Activated naive CD4-positive, alpha-beta T cell treated with Interleukin-2 at 50 U/mL for 16 hours (primary cell): ENCODE measurements around the gene ZNF44.

Experiments used
- DNase-seq: peaks from one replicate; pipeline ENCODE4 v3.0.0-alpha.2; 2020

Gene ZNF44

DNA sequence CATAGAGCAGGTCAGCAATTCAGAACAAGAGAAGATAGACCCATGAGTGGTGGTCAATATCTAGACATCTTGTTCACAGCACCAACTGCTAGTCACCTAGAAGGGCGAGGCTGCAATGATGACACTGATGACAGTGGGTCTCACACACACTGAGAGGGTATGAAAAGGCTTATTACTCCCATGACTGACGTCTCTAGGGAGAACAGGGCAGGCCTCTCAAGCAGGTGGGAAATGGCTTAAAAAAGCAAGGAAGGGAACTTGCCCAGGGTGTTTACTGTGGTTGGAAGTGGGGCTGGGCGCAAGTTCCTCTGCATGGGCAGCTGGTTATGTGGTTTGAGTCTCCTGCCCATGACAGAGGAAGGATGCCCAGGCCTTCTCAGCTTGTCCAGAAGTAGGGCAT lies 33.8 kb downstream of the ZNF44 start:
- DNase-seq, result no peak

- DNase-seq, result no peak
Observed at GRCh38 chr19:12260236-12260635, 34.4 kb downstream of the ZNF44 start.

DNA sequence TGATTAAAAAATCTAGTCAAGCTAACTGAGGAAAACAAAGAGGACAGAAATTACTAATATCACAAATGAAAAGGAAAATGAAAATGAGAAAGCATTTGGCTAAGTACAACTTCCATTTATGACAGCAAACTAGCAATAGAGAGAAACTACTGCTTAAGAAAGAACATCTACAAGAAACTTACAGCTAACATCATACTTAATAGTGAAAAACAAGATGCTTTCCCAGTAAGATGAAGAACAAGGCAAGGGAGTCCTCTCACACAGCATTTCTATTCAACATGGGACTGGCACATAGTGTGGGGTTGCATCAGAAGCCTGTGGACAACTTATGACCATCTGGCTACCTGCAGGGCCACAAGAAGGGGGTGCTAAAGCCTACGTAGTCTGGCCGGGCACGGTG lies 39.3 kb downstream of the ZNF44 start:
- DNase-seq, result no peak

DNA sequence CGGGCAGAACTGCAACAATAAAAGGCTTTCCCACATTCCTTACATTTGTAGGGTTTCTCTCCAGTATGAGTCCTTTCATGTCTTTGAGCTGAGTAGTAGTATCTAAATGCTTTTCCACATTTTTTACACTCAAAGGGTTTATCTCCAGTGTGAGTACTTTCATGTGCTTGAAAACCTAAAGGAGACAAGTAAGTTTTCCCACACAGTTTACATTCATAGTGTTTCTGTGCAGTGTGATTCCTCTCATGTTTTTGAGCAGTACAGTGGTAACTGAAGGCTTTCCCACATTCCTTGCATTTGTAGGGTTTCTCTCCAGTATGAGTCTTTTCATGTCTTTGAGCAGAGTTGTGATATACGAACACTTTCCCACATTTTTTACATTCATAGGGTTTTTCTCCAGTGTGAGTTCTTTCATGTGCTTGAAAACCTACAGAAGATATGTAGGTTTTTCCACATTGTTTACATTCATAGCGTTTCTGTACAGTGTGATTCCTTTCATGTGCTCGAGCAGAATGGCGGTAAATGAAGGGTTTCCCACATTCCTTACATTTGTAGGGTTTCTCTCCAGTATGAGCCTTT lies 47.0 kb downstream of the ZNF44 start:
- no peak for DNase-seq

DNA sequence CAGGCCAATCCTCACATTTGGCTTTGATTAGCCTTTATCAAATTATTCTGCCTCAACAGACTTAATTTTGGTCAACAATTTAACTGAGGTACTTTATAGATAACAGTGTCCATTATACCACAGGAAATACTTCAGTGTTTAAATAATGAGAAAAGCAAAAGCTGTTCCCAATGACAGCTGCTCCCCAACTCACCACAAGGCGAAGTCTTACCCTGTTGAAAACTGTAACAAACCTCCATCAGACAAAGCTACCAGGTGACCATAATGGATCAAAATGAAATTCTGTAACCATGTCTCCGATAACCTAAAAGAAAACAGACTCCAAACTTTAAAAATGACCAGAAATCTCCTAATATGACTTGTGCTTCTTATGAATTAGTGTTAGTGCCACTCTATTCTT lies 50.3 kb downstream of the ZNF44 start:
- no peak for DNase-seq

DNA sequence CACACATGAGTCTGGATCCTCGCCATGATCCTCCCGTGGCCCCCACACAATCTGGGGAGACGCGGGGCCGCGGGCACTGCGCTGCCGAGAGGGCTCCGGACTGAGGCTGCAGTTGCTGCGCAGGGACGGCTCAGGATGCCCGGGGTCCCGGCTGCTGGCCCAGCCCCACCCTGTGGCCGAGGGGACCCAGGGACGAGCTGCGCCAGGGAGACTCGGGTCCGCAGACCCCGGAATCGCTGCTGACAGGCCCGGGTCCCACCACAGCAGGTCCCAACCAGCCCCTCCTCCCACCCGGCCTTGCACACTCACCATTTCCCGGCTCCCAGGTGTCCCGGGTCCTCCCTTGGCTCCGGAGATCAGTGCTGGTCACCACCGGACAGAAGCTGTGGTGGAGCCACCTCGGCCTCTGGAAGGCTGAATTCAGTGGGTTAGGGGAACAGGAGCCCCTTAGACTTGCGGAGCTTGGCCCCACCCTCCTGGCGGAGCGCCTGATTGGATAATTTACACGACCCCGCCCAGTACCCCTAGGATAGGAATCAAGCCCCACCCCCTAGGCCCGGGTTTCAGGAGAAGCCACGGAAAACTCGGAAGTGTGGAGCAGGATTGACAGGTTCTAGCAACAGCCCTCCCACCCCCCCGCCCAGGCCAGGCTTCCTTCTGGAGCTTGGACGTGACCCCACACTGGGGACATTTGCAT lies 57.4 kb downstream of the ZNF44 start:
- no peak for DNase-seq

GRCh38 chr19:12232961-12233360 lies 61.7 kb downstream of the ZNF44 start:
- DNase-seq, result no peak

- DNase-seq, result no peak
Observed at GRCh38 chr19:12230751-12231733, 63.6 kb downstream of the ZNF44 start.

DNA sequence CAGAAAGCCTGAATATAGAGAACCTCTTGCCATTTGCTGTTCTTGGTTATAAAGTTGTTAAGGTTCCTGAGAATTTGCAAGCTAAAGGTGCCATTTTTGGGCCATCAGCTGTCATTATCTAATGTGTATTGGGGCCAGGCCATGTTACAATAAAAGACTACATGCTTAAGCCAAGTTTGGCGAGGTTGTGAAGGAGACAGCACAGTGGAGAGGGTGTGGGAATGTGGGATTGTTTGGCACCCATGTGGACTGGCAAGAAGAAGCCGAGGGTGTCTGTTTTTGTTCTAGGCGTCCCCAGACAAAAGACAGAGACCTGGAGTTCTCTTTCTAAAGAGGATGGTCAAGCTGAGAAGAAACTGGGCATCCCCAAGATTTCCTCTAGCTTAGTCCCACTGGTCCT lies 64.7 kb downstream of the ZNF44 start:
- DNase-seq, result no peak

DNA sequence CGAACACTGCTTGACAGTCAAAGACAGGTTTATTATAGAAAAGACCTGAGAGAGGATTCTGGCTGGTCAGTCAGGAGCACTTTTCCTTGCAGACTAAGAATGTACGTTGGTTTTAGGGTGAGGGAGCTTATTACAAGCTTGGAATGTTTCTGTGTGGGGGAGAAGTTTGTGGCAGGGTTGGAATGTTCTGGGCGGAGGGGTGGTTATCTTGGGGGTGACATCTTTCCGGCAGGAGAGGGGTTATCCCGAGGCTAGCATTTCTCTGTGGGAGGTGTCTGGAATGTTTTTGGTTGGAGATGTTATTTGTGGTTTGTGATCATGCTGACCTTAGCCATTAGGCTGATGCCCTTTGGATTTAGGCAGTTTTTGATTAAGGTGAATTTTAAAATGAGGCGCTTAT lies 70.0 kb downstream of the ZNF44 start:
- DNase-seq, result no peak

GRCh38 chr19:12222980-12223630 lies 71.6 kb downstream of the ZNF44 start:
- DNase-seq, result no peak
